ENCODE measurements around the gene XRCC4.

XRCC4 gene

DNA sequence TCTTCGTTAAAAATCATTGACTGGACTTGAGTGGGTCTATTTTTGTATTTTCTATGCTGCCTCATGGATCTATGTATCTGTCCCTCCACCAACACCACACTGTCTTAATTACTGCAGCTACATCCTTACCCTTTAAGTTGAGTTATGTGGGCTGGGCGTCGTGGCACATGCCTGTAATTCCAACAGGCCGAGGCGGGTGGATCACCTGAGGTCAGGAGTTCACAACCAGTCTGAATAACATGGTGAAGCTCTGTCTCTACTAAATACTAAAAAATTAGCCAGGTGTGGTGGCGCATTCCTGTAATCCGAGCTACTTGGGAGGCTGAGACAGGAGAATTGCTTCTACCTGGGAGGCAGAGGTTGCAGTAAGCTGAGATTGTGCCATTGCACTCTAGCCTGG, 48.2 kb downstream of the XRCC4 start (continued):
- TF ChIP-seq ZNF561 (tag by site-specific recombination; IDR thresholded peaks at IDR 0.05; ENCODE audit: borderline replicate concordance) (no peak), ZNF155 (tag by site-specific recombination; IDR thresholded peaks at IDR 0.05) (no peak), HOXA7 (CRISPR knock-in tag; IDR thresholded peaks at IDR 0.05; ENCODE audit: borderline replicate concordance) (no peak), ZNF624 (tag by site-specific recombination; IDR thresholded peaks at IDR 0.05) (no peak), ZNF747 (tag by site-specific recombination; IDR thresholded peaks at IDR 0.05) (no peak), ZNF23 (tag by site-specific recombination; IDR thresholded peaks at IDR 0.05; ENCODE audit: borderline replicate concordance) (no peak), ZNF341 (tag by site-specific recombination; IDR thresholded peaks at IDR 0.05; ENCODE audit: low read depth) (no peak)

GRCh38 chr5:83126501-83126900, 49.2 kb downstream of the XRCC4 start:
- no peaks in the 10 kb centered on the region for H3K36me3 ChIP-seq (ENCODE audit: control insufficient read depth in 2 of 2, insufficient read depth in 1 of 2, low read length in 2 of 2)
- CTCF ChIA-PET = interaction anchor here (0.7 kb wide), 1 partner anchor 532 kb away, joined by 3 read pairs; no protein-coding TSS in a partner anchor
- H3K27ac ChIP-seq (ENCODE audit: extremely low read depth, low read depth, low read length) = no peak overlapping the region
- POLR2A ChIA-PET = no interaction called here
- no peaks in the 10 kb centered on the region for H3K9me3 ChIP-seq (ENCODE audit: control insufficient read depth, insufficient read depth, low read depth, low read length)
- H3K4me3 ChIP-seq (ENCODE audit: low read depth, low read length) = no peak overlapping the region
- no peaks in the 10 kb centered on the region for H3K4me1 ChIP-seq (ENCODE audit: control insufficient read depth, insufficient read depth, low read length)
- TF ChIP-seq ZNF792 (tag by site-specific recombination; IDR thresholded peaks at IDR 0.05) (no peak), ZNF146 (tag by site-specific recombination; IDR thresholded peaks at IDR 0.05) (no peak), ZNF645 (tag by site-specific recombination; IDR thresholded peaks at IDR 0.05) (no peak), ZNF510 (tag by site-specific recombination; IDR thresholded peaks at IDR 0.05; ENCODE audit: insufficient replicate concordance) (no peak), ZNF366 (tag by site-specific recombination; conservative IDR thresholded peaks at IDR 0.05) (no peak), ZNF677 (tag by site-specific recombination; IDR thresholded peaks at IDR 0.05) (no peak), ZNF174 (tag by site-specific recombination; IDR thresholded peaks at IDR 0.05) (no peak), ZNF560 (tag by site-specific recombination; IDR thresholded peaks at IDR 0.05; ENCODE audit: borderline replicate concordance) (no peak), ZNF426 (tag by site-specific recombination; IDR thresholded peaks at IDR 0.05) (no peak), ZNF19 (tag by site-specific recombination; IDR thresholded peaks at IDR 0.05; ENCODE audit: low read depth) (no peak), ZNF544 (tag by site-specific recombination; IDR thresholded peaks at IDR 0.05) (no peak), ZNF354C (tag by site-specific recombination; IDR thresholded peaks at IDR 0.05; ENCODE audit: borderline replicate concordance, low read depth) (no peak), ZNF266 (tag by site-specific recombination; IDR thresholded peaks at IDR 0.05; ENCODE audit: low read depth) (no peak), ZNF664 (tag by site-specific recombination; IDR thresholded peaks at IDR 0.05) (no peak), MYNN (tag by site-specific recombination; IDR thresholded peaks at IDR 0.05; ENCODE audit: borderline replicate concordance) (no peak), ZNF692 (tag by site-specific recombination; IDR thresholded peaks at IDR 0.05) (no peak)
- TF ChIP-seq, protein P1, sequence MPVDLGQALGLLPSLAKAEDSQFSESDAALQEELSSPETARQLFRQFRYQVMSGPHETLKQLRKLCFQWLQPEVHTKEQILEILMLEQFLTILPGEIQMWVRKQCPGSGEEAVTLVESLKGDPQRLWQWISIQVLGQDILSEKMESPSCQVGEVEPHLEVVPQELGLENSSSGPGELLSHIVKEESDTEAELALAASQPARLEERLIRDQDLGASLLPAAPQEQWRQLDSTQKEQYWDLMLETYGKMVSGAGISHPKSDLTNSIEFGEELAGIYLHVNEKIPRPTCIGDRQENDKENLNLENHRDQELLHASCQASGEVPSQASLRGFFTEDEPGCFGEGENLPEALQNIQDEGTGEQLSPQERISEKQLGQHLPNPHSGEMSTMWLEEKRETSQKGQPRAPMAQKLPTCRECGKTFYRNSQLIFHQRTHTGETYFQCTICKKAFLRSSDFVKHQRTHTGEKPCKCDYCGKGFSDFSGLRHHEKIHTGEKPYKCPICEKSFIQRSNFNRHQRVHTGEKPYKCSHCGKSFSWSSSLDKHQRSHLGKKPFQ (tag by site-specific recombination; IDR thresholded peaks at IDR 0.05) = no peak
- TF ChIP-seq, protein P2, sequence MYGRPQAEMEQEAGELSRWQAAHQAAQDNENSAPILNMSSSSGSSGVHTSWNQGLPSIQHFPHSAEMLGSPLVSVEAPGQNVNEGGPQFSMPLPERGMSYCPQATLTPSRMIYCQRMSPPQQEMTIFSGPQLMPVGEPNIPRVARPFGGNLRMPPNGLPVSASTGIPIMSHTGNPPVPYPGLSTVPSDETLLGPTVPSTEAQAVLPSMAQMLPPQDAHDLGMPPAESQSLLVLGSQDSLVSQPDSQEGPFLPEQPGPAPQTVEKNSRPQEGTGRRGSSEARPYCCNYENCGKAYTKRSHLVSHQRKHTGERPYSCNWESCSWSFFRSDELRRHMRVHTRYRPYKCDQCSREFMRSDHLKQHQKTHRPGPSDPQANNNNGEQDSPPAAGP (tag by site-specific recombination; IDR thresholded peaks at IDR 0.05) = no peak
